IMR-90 (cell line): Measurements from ENCODE around the gene CORO7. TPM values are rescaled to one million over a fixed set of nuclear protein-coding genes. Genes with fewer than 3 reads are reported as not detected.

Experiments used
- ATAC-seq: fragments of 200-7000 bp; cut with Tn5 transposase; 2 replicates; pipeline ENCODE4 v1.9.1; 2020; ENCODE audit warnings: low read depth, mild to moderate bottlenecking, moderate library complexity
- BruUV-seq: library from RNA; stranded (reverse); fragments of 400-500 nt; replicated peaks from 2 replicates; lab custom pipeline; 2021; lab: Mats Ljungman, UMichigan
- CTCF ChIA-PET: fragments of 300-600 bp; formaldehyde crosslinking; extraction: SDS; loops from one replicate; lab custom pipeline; 2021; ENCODE audit warnings: antibody characterized with exemption; lab: Yijun Ruan, JAX
- POLR2A ChIA-PET: fragments of 300-600 bp; sonication (Branson Sonifier 250); formaldehyde crosslinking; loops from one replicate; lab custom pipeline; 2022; ENCODE audit warnings: antibody characterized with exemption; ENCODE audit not compliant: unreplicated experiment; lab: Charles Lee
- DNase-seq: peaks from one replicate; pipeline ENCODE4 v3.0.0; 2013
- H2AFZ ChIP-seq: replicated peaks from 2 replicates; pipeline ENCODE3; 2013; ENCODE audit warnings: low read length, mild to moderate bottlenecking; ENCODE audit not compliant: poor library complexity
- H2AK5ac ChIP-seq: 2 replicates; pipeline ENCODE4 v1.6.1; 2013; ENCODE audit warnings: low read depth, low read length, inconsistent platforms
- H2AK9ac ChIP-seq: replicated peaks from 2 replicates; pipeline ENCODE3; 2013; ENCODE audit warnings: mild to moderate bottlenecking, low read depth, low read length, moderate library complexity; ENCODE audit not compliant: poor library complexity
- H2BK120ac ChIP-seq: 2 replicates; pipeline ENCODE4 v1.6.1; 2013; ENCODE audit warnings: low read depth, low read length, inconsistent platforms
- H2BK15ac ChIP-seq: 3 replicates; pipeline ENCODE4 v1.6.1; 2013; ENCODE audit warnings: low read depth, low read length, inconsistent platforms
- H2BK20ac ChIP-seq: 2 replicates; pipeline ENCODE4 v1.6.1; 2013; ENCODE audit warnings: low read depth, mild to moderate bottlenecking, inconsistent platforms, low read length, moderate library complexity
- H2BK5ac ChIP-seq: 2 replicates; pipeline ENCODE4 v1.6.1; 2013; ENCODE audit warnings: mild to moderate bottlenecking, low read depth, low read length, inconsistent platforms; ENCODE audit not compliant: poor library complexity, severe bottlenecking
- H3K14ac ChIP-seq: replicated peaks from 2 replicates; pipeline ENCODE4 v1.6.1; 2013; ENCODE audit warnings: low read depth, low read length, inconsistent platforms
- H3K18ac ChIP-seq: 2 replicates; pipeline ENCODE4 v1.6.1; 2013; ENCODE audit warnings: low read depth, low read length, control low read depth
- H3K23ac ChIP-seq: 2 replicates; pipeline ENCODE4 v1.6.1; 2013; ENCODE audit warnings: low read depth, low read length, inconsistent platforms
- H3K27ac ChIP-seq: 2 replicates; pipeline ENCODE4 v1.5.1; 2013; ENCODE audit warnings: mild to moderate bottlenecking, control low read depth, low read length; ENCODE audit not compliant: insufficient read depth
- H3K27me3 ChIP-seq: 2 replicates; pipeline ENCODE4 v1.6.1; 2013; ENCODE audit warnings: low read length; ENCODE audit not compliant: control insufficient read depth, insufficient read depth
- H3K36me3 ChIP-seq: 2 replicates; pipeline ENCODE4 v1.6.1; 2013; ENCODE audit warnings: low read length, mixed read lengths; ENCODE audit not compliant: control insufficient read depth, insufficient read depth
- H3K4ac ChIP-seq: 2 replicates; pipeline ENCODE4 v1.6.1; 2013; ENCODE audit warnings: low read depth, low read length, inconsistent platforms
- H3K4me1 ChIP-seq: 2 replicates; pipeline ENCODE4 v1.6.1; 2013; ENCODE audit warnings: low read length, mixed read lengths; ENCODE audit not compliant: control insufficient read depth, insufficient read depth
- H3K4me2 ChIP-seq: 2 replicates; pipeline ENCODE4 v1.6.1; 2013; ENCODE audit warnings: low read depth, mild to moderate bottlenecking, control low read depth, low read length, moderate library complexity
- H3K4me3 ChIP-seq: 2 replicates; pipeline ENCODE4 v1.5.1; 2013; ENCODE audit warnings: low read depth, mild to moderate bottlenecking, control low read depth, low read length, moderate library complexity; ENCODE audit not compliant: insufficient read depth
- H3K56ac ChIP-seq: 2 replicates; pipeline ENCODE4 v1.6.1; 2013; ENCODE audit warnings: low read length, inconsistent platforms; ENCODE audit not compliant: insufficient read depth; ENCODE audit errors: extremely low read depth
- H3K79me1 ChIP-seq, 2 experiments: 2 replicates each; pipeline ENCODE4 v1.6.1; 2013; ENCODE audit warnings: low read length in 2 of 2, inconsistent platforms in 1 of 2, low read depth in 1 of 2
- H3K9ac ChIP-seq: 2 replicates; pipeline ENCODE4 v1.6.1; 2013; ENCODE audit warnings: low read depth, low read length, control low read depth
- H3K9me1 ChIP-seq: 2 replicates; pipeline ENCODE4 v1.6.1; 2013; ENCODE audit warnings: low read length, inconsistent platforms; ENCODE audit not compliant: insufficient read depth
- H3K9me3 ChIP-seq: 2 replicates; pipeline ENCODE4 v1.6.1; 2013; ENCODE audit warnings: low read length; ENCODE audit not compliant: control insufficient read depth, insufficient read depth
- H4K20me1 ChIP-seq: 2 replicates; pipeline ENCODE4 v1.6.1; 2013; ENCODE audit warnings: low read length, inconsistent platforms; ENCODE audit not compliant: insufficient read depth
- H4K5ac ChIP-seq: 2 replicates; pipeline ENCODE4 v1.6.1; 2013; ENCODE audit warnings: mild to moderate bottlenecking, low read depth, low read length, control low read depth
- H4K8ac ChIP-seq, 2 experiments: 2 replicates each; pipeline ENCODE4 v1.6.1; 2013; ENCODE audit warnings: low read depth in 2 of 2, low read length in 2 of 2, control low read depth in 1 of 2, inconsistent platforms in 1 of 2
- H4K91ac ChIP-seq: 2 replicates; pipeline ENCODE4 v1.6.1; 2013; ENCODE audit warnings: low read depth, low read length, inconsistent platforms; ENCODE audit not compliant: insufficient read depth
- BHLHE40 ChIP-seq: fragments of 150-350 bp; IDR thresholded peaks from 2 replicates; pipeline ENCODE4 v1.6.1; 2016; ENCODE audit warnings: mild to moderate bottlenecking, low read depth, low read length
- CEBPB ChIP-seq: IDR thresholded peaks from 2 replicates; pipeline ENCODE4 v1.6.1; 2012; ENCODE audit warnings: low read depth, low read length, improper control_type of control experiment
- CHD1 ChIP-seq: IDR thresholded peaks from 2 replicates; pipeline ENCODE4 v1.6.1; 2012; ENCODE audit warnings: low read depth, low read length, improper control_type of control experiment
- CTCF ChIP-seq: conservative IDR thresholded peaks from 2 replicates; pipeline ENCODE4 v1.5.1; 2012; ENCODE audit warnings: mild to moderate bottlenecking, low read depth, low read length, improper control_type of control experiment
- ELK1 ChIP-seq: fragments of 150-350 bp; IDR thresholded peaks from 2 replicates; pipeline ENCODE4 v1.6.1; 2016; ENCODE audit warnings: low read depth, mild to moderate bottlenecking, low read length, moderate library complexity, borderline replicate concordance
- FOS ChIP-seq: fragments of 150-350 bp; IDR thresholded peaks from 2 replicates; pipeline ENCODE4 v1.6.1; 2016; ENCODE audit warnings: low read depth, low read length
- MAFK ChIP-seq: IDR thresholded peaks from 2 replicates; pipeline ENCODE4 v1.6.1; 2012; ENCODE audit warnings: low read depth, low read length, improper control_type of control experiment
- MAZ ChIP-seq: IDR thresholded peaks from 2 replicates; pipeline ENCODE4 v1.6.1; 2012; ENCODE audit warnings: low read depth, mild to moderate bottlenecking, low read length, improper control_type of control experiment, moderate library complexity, borderline replicate concordance
- NFE2L2 ChIP-seq: fragments of 150-350 bp; IDR thresholded peaks from 2 replicates; pipeline ENCODE4 v1.6.1; 2016; ENCODE audit warnings: low read depth, mild to moderate bottlenecking, low read length
- POLR2A ChIP-seq: IDR thresholded peaks from 2 replicates; pipeline ENCODE4 v1.6.1; 2012; ENCODE audit warnings: mild to moderate bottlenecking, low read depth, low read length
- RAD21 ChIP-seq: IDR thresholded peaks from 2 replicates; pipeline ENCODE4 v1.6.1; 2012; ENCODE audit warnings: low read length, improper control_type of control experiment
- RCOR1 ChIP-seq: IDR thresholded peaks from 2 replicates; pipeline ENCODE4 v1.6.1; 2012; ENCODE audit warnings: mild to moderate bottlenecking, low read length, improper control_type of control experiment; ENCODE audit not compliant: insufficient replicate concordance
- RFX5 ChIP-seq: IDR thresholded peaks from 2 replicates; pipeline ENCODE4 v1.8.0; 2012; ENCODE audit warnings: low read depth, mild to moderate bottlenecking, low read length, moderate library complexity
- SMC3 ChIP-seq: fragments of 150-350 bp; IDR thresholded peaks from 2 replicates; pipeline ENCODE4 v1.6.1; 2016; ENCODE audit warnings: low read depth, mild to moderate bottlenecking, antibody characterized with exemption, low read length, moderate library complexity
- WGBS, 2 experiments: methylation state at CpG; one replicate each; pipeline versions ENCODE4 v1.1.5 to v1.1.7; 2013; ENCODE audit warnings: missing lambda C conversion rate in 2 of 2; ENCODE audit not compliant: insufficient read length in 1 of 2; ENCODE audit errors: extremely low coverage in 2 of 2; 5-methylcytosine and 5-hydroxymethylcytosine counted together
- dilution Hi-C: fragments of 300-500 bp; cut with HindIII; formaldehyde crosslinking; loops from one replicate; pipeline ENCODE4 v1.14.3; 2018; ENCODE audit warnings: low sequenced_read_pairs; ENCODE audit not compliant: unreplicated experiment
- in situ Hi-C: fragments of 300-500 bp; cut with MboI; formaldehyde crosslinking; loops from 3 replicates; pipeline ENCODE4 v1.14.3; 2019; ENCODE audit warnings: low sequenced_read_pairs, inconsistent platforms, mixed read lengths
- intact Hi-C: fragments of 100-400 bp; cut with micrococcal nuclease; formaldehyde crosslinking; loops from 2 replicates; pipeline ENCODE4 v1.10.0; 2022
- polyA plus RNA-seq, 3 experiments: library from polyadenylated mRNA; depleted of rRNA; stranded (reverse); fragments of >200 nt; gene quantifications; 2 replicates each; pipeline ENCODE4 v1.2.3, GENCODE V29; 2012; ENCODE audit warnings: low replicate concordance in 1 of 3
- total RNA-seq: library from RNA; depleted of rRNA; stranded (reverse); fragments of >200 nt; gene quantifications from 2 replicates; pipeline ENCODE4 v1.2.3, GENCODE V29; 2012

CORO7 gene
- total and polyA plus RNA-seq, 2 of the 4 experiments (the other 2 are of a cell fraction) = 6.3 to 26.7 TPM

GRCh38 chr16:4392382-4393239, 23.8 kb downstream of the CORO7 start:
- no peak overlapping the region for H3K4me2 ChIP-seq
- peaks cover 13% of the 10 kb centered on the region for H3K9me1 ChIP-seq
- peak overlapping the region; percentile 59 for H2BK5ac ChIP-seq
- no peaks in the 10 kb centered on the region for H3K27me3 ChIP-seq
- H3K79me1 ChIP-seq = peaks cover 0 to 36% of the 10 kb centered on the region in 2 experiments; a peak in 2 of 4 replicates
- peak overlapping the region; percentile 80; the same call in 1 of the 2 replicates for H2BK20ac ChIP-seq
- H2BK15ac ChIP-seq = peak overlapping the region; percentile 97; the same call in 1 of the 3 replicates
- no TSS peak for BruUV-seq
- in situ Hi-C loops (no loop called here), dilution Hi-C loops (no loop called here), intact Hi-C loops (no loop called here)
- 28% methylated on average over 4 of the region's 27 CpGs; no CpG with 5 or more reads in 1 of the 2 experiments for WGBS, 2 experiments
- H4K8ac ChIP-seq = peak overlapping the region; percentile 69 to 79
- DNase-seq (peak; percentile 86), ATAC-seq (peak; percentile 64)
- peak overlapping the region; percentile 83; the same call in 1 of the 2 replicates for H3K23ac ChIP-seq
- peaks cover 7% of the 10 kb centered on the region for H3K36me3 ChIP-seq
- peak overlapping the region; percentile 92 for H2AK5ac ChIP-seq
- H3K9ac ChIP-seq = no peak overlapping the region; the same call in 1 of the 2 replicates
- H3K4me3 ChIP-seq = no peak overlapping the region
- H3K4ac ChIP-seq = peak overlapping the region; percentile 93
- H4K5ac ChIP-seq = peak overlapping the region; percentile 48
- H2BK120ac ChIP-seq = peak overlapping the region; percentile 66
- H3K4me1 ChIP-seq = peaks cover 33% of the 10 kb centered on the region
- H3K14ac ChIP-seq = peak overlapping the region; percentile 83
- H3K27ac ChIP-seq = peak overlapping the region; percentile 57
- H2AK9ac ChIP-seq = peak overlapping the region; percentile 91
- H3K9me3 ChIP-seq = no peaks in the 10 kb centered on the region
- CTCF ChIA-PET = interaction anchor here (1.8 kb wide), 1 partner anchor 10 kb away, joined by 13 read pairs; no protein-coding TSS in a partner anchor
- H4K20me1 ChIP-seq = no peaks in the 10 kb centered on the region
- POLR2A ChIA-PET = no interaction called here
- H3K56ac ChIP-seq = no peak overlapping the region
- peak overlapping the region; percentile 39 for H3K18ac ChIP-seq
- peak overlapping the region; percentile 84 for H2AFZ ChIP-seq
- peak overlapping the region; percentile 88 for H4K91ac ChIP-seq
- TF ChIP-seq FOS (no peak), MAFK (no peak), ELK1 (no peak), RCOR1 (peak; percentile 25), SMC3 (no peak), NFE2L2 (no peak), CEBPB (no peak), POLR2A (no peak), BHLHE40 (no peak), RFX5 (no peak), CHD1 (no peak), MAZ (0 out of 2 replicates have a peak, but pooled peaks have one; percentile 31), CTCF (no peak), RAD21 (no peak)
